ENCODE results near the gene PLEKHG5.

The PLEKHG5 gene

GRCh38 chr1:6420454-6421042 lies 70.9 kb downstream of the PLEKHG5 start:
- no peak for TF ChIP-seq CTCF (IDR thresholded peaks at IDR 0.05; ENCODE audit: poor library complexity, severe bottlenecking)
- Histone ChIP-seq H3K4me1 (ENCODE audit: insufficient read depth, poor library complexity, severe bottlenecking) (peaks cover 24% of the 10 kb centered on the region), H3K4me3 (ENCODE audit: severe bottlenecking) (no peak overlapping the region), H3K27me3 (ENCODE audit: insufficient read depth, poor library complexity, severe bottlenecking) (peaks cover 6% of the 10 kb centered on the region), H3K27ac (ENCODE audit: poor library complexity, severe bottlenecking) (no peak overlapping the region), H3K36me3 (ENCODE audit: low read depth) (no peaks in the 10 kb centered on the region), H3K9me3 (ENCODE audit: severe bottlenecking) (no peaks in the 10 kb centered on the region)
- ATAC-seq (ENCODE audit: low read depth), result no peak
- no peak for DNase-seq (ENCODE audit: low spot score)

- Histone ChIP-seq H3K27me3 (ENCODE audit: insufficient read depth, poor library complexity, severe bottlenecking) (peaks cover 6% of the 10 kb centered on the region), H3K36me3 (ENCODE audit: low read depth) (no peaks in the 10 kb centered on the region), H3K4me1 (ENCODE audit: insufficient read depth, poor library complexity, severe bottlenecking) (peaks cover 30% of the 10 kb centered on the region), H3K9me3 (ENCODE audit: severe bottlenecking) (no peaks in the 10 kb centered on the region), H3K27ac (ENCODE audit: poor library complexity, severe bottlenecking) (no peak within 1 kb of the TSS), H3K4me3 (ENCODE audit: severe bottlenecking) (peak within 1 kb of the TSS; percentile 38)
- TF ChIP-seq CTCF (IDR thresholded peaks at IDR 0.05; ENCODE audit: poor library complexity, severe bottlenecking), result no peak
- DNase-seq (ENCODE audit: low spot score) (no peak), ATAC-seq (ENCODE audit: low read depth) (peak; percentile 49)
Observed at GRCh38 chr1:6419804-6420453, 71.5 kb downstream of the PLEKHG5 start, which contains the start of gene HES2. Gene HES2, minus strand, starts transcription at chr1:6419919. Its CDS starts 99 bp downstream, at chr1:6419820.

- DNase-seq (ENCODE audit: low spot score) (no peak), ATAC-seq (ENCODE audit: low read depth) (0 out of 3 replicates have a peak, but pooled peaks have one; percentile 8)
- Histone ChIP-seq H3K4me3 (ENCODE audit: severe bottlenecking) (peak overlapping the region; percentile 38), H3K27ac (ENCODE audit: poor library complexity, severe bottlenecking) (no peak overlapping the region), H3K36me3 (ENCODE audit: low read depth) (no peaks in the 10 kb centered on the region), H3K9me3 (ENCODE audit: severe bottlenecking) (no peaks in the 10 kb centered on the region), H3K4me1 (ENCODE audit: insufficient read depth, poor library complexity, severe bottlenecking) (peaks cover 35% of the 10 kb centered on the region), H3K27me3 (ENCODE audit: insufficient read depth, poor library complexity, severe bottlenecking) (peaks cover 6% of the 10 kb centered on the region)
- TF ChIP-seq CTCF (IDR thresholded peaks at IDR 0.05; ENCODE audit: poor library complexity, severe bottlenecking), result no peak
Observed at GRCh38 chr1:6419397-6419803, 72.1 kb downstream of the PLEKHG5 start.

GRCh38 chr1:6418668-6419396 lies 72.6 kb downstream of the PLEKHG5 start:
- no peak for DNase-seq (ENCODE audit: low spot score)
- peaks cover 40% of the 10 kb centered on the region for H3K4me1 ChIP-seq (ENCODE audit: insufficient read depth, poor library complexity, severe bottlenecking)
- no peak overlapping the region for H3K27ac ChIP-seq (ENCODE audit: poor library complexity, severe bottlenecking)
- H3K4me3 ChIP-seq (ENCODE audit: severe bottlenecking), result peak overlapping the region; percentile 38
- no peak for TF ChIP-seq CTCF (IDR thresholded peaks at IDR 0.05; ENCODE audit: poor library complexity, severe bottlenecking)
- peaks cover under 1% of the 10 kb centered on the region for H3K27me3 ChIP-seq (ENCODE audit: insufficient read depth, poor library complexity, severe bottlenecking)
- no peaks in the 10 kb centered on the region for H3K9me3 ChIP-seq (ENCODE audit: severe bottlenecking)
- no peaks in the 10 kb centered on the region for H3K36me3 ChIP-seq (ENCODE audit: low read depth)
- no peak for ATAC-seq (ENCODE audit: low read depth)

Data from RWPE2 (cell line).